ENCODE results near the gene SCARF2. TPM values are rescaled to one million over a fixed set of nuclear protein-coding genes. Genes with fewer than 3 reads are reported as not detected.

Gene SCARF2
- total and polyA plus RNA-seq, 2 of the 13 experiments (the other 11 are each of a cell fraction or from before 2014, with no cell fraction given): 3.3 to 6.2 TPM

DNA sequence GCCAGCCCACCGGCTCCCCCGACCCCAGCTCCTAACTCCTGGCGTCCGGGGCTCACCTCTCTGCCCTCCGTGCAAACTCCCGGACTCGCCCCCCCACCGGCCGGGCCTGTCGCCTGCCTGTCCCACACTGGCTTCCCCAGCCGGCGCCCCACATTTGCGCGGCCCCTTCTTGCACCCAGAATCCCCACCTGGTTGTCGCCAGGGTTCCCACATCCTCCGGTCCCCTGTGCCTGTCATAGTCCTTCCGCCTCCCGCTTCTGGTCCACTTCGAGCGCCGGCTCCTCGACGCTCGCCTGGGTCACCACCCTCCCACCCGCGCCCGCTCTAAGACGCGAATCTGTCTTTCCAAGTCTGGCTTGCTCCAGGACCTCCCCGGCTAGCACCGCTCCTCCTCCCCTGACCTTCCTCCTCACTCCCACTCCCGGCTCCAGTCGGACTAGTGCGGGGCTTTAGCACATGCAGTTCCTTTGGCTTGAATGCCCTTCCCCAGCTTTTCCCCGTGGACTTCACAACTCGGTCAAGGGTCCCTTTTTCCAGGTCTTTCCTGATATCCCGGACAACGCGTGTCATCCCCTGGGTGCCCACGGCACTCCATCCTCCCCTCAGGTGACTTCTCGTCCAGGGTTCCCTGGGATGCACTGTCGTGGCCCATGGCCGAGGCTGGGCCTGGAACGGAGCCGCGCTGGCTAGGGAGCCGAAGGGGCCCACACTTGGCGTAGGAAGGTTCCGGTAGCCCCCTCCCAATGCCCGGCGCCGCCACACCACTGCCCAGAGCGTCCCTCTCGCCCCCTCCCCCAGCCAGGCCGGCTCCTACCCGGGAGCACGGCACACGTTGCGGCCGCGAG is 635 bp downstream of the SCARF2 start (continued):
- TF ChIP-seq, protein P1, sequence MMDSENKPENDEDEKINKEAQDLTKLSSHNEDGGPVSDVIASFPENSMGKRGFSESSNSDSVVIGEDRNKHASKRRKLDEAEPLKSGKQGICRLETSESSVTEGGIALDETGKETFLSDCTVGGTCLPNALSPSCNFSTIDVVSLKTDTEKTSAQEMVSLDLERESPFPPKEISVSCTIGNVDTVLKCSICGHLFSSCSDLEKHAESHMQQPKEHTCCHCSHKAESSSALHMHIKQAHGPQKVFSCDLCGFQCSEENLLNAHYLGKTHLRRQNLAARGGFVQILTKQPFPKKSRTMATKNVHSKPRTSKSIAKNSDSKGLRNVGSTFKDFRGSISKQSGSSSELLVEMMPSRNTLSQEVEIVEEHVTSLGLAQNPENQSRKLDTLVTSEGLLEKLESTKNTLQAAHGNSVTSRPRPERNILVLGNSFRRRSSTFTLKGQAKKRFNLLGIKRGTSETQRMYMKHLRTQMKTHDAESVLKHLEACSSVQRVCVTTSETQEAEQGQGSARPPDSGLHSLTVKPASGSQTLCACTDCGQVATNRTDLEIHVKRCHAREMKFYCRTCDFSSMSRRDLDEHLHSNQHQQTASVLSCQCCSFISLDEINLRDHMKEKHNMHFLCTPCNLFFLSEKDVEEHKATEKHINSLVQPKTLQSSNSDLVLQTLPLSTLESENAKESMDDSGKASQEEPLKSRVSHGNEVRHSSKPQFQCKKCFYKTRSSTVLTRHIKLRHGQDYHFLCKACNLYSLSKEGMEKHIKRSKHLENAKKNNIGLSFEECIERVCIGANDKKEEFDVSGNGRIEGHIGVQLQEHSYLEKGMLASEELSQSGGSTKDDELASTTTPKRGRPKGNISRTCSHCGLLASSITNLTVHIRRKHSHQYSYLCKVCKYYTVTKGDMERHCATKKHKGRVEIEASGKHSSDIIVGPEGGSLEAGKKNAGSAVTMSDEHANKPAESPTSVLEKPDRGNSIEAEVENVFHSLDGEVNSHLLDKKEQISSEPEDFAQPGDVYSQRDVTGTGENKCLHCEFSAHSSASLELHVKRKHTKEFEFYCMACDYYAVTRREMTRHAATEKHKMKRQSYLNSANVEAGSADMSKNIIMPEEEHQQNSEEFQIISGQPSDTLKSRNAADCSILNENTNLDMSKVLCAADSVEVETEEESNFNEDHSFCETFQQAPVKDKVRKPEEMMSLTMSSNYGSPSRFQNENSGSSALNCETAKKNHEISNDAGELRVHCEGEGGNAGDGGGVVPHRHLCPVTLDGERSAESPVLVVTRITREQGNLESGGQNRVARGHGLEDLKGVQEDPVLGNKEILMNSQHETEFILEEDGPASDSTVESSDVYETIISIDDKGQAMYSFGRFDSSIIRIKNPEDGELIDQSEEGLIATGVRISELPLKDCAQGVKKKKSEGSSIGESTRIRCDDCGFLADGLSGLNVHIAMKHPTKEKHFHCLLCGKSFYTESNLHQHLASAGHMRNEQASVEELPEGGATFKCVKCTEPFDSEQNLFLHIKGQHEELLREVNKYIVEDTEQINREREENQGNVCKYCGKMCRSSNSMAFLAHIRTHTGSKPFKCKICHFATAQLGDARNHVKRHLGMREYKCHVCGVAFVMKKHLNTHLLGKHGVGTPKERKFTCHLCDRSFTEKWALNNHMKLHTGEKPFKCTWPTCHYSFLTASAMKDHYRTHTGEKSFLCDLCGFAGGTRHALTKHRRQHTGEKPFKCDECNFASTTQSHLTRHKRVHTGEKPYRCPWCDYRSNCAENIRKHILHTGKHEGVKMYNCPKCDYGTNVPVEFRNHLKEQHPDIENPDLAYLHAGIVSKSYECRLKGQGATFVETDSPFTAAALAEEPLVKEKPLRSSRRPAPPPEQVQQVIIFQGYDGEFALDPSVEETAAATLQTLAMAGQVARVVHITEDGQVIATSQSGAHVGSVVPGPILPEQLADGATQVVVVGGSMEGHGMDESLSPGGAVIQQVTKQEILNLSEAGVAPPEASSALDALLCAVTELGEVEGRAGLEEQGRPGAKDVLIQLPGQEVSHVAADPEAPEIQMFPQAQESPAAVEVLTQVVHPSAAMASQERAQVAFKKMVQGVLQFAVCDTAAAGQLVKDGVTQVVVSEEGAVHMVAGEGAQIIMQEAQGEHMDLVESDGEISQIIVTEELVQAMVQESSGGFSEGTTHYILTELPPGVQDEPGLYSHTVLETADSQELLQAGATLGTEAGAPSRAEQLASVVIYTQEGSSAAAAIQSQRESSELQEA (CRISPR knock-in tag; IDR thresholded peaks at IDR 0.05; ENCODE audit: not compliant biosample characterization): no peak
- TF ChIP-seq ZFP90 (CRISPR knock-in tag; IDR thresholded peaks at IDR 0.05; ENCODE audit: borderline replicate concordance): 0 out of 2 replicates have a peak, but pooled peaks have one; percentile 70
- TF ChIP-seq, protein P2, sequence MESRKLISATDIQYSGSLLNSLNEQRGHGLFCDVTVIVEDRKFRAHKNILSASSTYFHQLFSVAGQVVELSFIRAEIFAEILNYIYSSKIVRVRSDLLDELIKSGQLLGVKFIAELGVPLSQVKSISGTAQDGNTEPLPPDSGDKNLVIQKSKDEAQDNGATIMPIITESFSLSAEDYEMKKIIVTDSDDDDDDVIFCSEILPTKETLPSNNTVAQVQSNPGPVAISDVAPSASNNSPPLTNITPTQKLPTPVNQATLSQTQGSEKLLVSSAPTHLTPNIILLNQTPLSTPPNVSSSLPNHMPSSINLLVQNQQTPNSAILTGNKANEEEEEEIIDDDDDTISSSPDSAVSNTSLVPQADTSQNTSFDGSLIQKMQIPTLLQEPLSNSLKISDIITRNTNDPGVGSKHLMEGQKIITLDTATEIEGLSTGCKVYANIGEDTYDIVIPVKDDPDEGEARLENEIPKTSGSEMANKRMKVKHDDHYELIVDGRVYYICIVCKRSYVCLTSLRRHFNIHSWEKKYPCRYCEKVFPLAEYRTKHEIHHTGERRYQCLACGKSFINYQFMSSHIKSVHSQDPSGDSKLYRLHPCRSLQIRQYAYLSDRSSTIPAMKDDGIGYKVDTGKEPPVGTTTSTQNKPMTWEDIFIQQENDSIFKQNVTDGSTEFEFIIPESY (CRISPR knock-in tag; IDR thresholded peaks at IDR 0.05): no peak
- TF ChIP-seq NFE2L1 (CRISPR knock-in tag; IDR thresholded peaks at IDR 0.05; ENCODE audit: borderline replicate concordance): no peak
- no peak for TF ChIP-seq KLF9 (CRISPR knock-in tag; IDR thresholded peaks at IDR 0.05; ENCODE audit: low read depth)
- TF ChIP-seq HDAC1 (CRISPR knock-in tag; IDR thresholded peaks at IDR 0.05): peak; percentile 34
- TF ChIP-seq ZNF652 (CRISPR knock-in tag; IDR thresholded peaks at IDR 0.05; ENCODE audit: borderline replicate concordance, low read depth): no peak
- TF ChIP-seq, protein P3, sequence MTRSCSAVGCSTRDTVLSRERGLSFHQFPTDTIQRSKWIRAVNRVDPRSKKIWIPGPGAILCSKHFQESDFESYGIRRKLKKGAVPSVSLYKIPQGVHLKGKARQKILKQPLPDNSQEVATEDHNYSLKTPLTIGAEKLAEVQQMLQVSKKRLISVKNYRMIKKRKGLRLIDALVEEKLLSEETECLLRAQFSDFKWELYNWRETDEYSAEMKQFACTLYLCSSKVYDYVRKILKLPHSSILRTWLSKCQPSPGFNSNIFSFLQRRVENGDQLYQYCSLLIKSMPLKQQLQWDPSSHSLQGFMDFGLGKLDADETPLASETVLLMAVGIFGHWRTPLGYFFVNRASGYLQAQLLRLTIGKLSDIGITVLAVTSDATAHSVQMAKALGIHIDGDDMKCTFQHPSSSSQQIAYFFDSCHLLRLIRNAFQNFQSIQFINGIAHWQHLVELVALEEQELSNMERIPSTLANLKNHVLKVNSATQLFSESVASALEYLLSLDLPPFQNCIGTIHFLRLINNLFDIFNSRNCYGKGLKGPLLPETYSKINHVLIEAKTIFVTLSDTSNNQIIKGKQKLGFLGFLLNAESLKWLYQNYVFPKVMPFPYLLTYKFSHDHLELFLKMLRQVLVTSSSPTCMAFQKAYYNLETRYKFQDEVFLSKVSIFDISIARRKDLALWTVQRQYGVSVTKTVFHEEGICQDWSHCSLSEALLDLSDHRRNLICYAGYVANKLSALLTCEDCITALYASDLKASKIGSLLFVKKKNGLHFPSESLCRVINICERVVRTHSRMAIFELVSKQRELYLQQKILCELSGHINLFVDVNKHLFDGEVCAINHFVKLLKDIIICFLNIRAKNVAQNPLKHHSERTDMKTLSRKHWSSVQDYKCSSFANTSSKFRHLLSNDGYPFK (CRISPR knock-in tag; IDR thresholded peaks at IDR 0.05; ENCODE audit: borderline replicate concordance): peak; percentile 24; the same call in 1 of the 2 replicates
- TF ChIP-seq, protein P4, sequence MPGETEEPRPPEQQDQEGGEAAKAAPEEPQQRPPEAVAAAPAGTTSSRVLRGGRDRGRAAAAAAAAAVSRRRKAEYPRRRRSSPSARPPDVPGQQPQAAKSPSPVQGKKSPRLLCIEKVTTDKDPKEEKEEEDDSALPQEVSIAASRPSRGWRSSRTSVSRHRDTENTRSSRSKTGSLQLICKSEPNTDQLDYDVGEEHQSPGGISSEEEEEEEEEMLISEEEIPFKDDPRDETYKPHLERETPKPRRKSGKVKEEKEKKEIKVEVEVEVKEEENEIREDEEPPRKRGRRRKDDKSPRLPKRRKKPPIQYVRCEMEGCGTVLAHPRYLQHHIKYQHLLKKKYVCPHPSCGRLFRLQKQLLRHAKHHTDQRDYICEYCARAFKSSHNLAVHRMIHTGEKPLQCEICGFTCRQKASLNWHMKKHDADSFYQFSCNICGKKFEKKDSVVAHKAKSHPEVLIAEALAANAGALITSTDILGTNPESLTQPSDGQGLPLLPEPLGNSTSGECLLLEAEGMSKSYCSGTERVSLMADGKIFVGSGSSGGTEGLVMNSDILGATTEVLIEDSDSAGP (CRISPR knock-in tag; IDR thresholded peaks at IDR 0.05; ENCODE audit: borderline replicate concordance): peak; percentile 29; the same call in 1 of the 2 replicates
- TF ChIP-seq ZNF883 (CRISPR knock-in tag; IDR thresholded peaks at IDR 0.05; ENCODE audit: not compliant biosample characterization): peak; percentile 23
- TF ChIP-seq EED (CRISPR knock-in tag; IDR thresholded peaks at IDR 0.05): peak; percentile 52; the same call in 1 of the 2 replicates
- no peak for TF ChIP-seq HMGA1 (CRISPR knock-in tag; conservative IDR thresholded peaks at IDR 0.05)

Data from HepG2 (cell line).